SK-MEL-5 (cell line): ENCODE measurements around the gene ZC3HAV1. TPM values are rescaled to one million over a fixed set of nuclear protein-coding genes. Genes with fewer than 3 reads are reported as not detected.

ENCODE experiments used
- DNase-seq: peaks from one replicate; pipeline ENCODE4 v3.0.0-alpha.2; 2016; ENCODE audit warnings: low read depth, low spot score
- in situ Hi-C: cut with HindIII; loops from 2 replicates; pipeline ENCODE4 v1.10.0; 2016; ENCODE audit warnings: low sequenced_read_pairs, high pct_unique_total_duplicates, low pct_unique_long_range_greater_than_20kb
- total RNA-seq: library from RNA; depleted of rRNA; stranded (reverse); fragments of >200 nt; shearing (Covaris generic); gene quantifications from 2 replicates; pipeline ENCODE4 v1.2.3, GENCODE V29; 2014; rRNA removed

The ZC3HAV1 gene
- total RNA-seq, 1 experiment from 2014 or later: 40.8 TPM

- in situ Hi-C loops: no loop called here
Measured at GRCh38 chr7:139011373-139011772, 98.1 kb downstream of the ZC3HAV1 start.

GRCh38 chr7:139004321-139005090, 105.0 kb downstream of the ZC3HAV1 start:
- DNase-seq: no peak
- in situ Hi-C loops: no loop called here

More at GRCh38 chr7:139011373-139011772, 98.1 kb downstream of the ZC3HAV1 start:
- no peak for DNase-seq

- no peak for DNase-seq
- in situ Hi-C loops: no loop called here
Measured at GRCh38 chr7:138999414-138999813, 110.1 kb downstream of the ZC3HAV1 start.

Other genes starting within 250 kb of the ZC3HAV1 start
- 2.7 and 3.0 TPM in 2 replicates for gene KIAA1549, start 128.3 kb downstream of the ZC3HAV1 start, total RNA-seq
- gene ZC3HAV1L, start 73.7 kb downstream of the ZC3HAV1 start, total RNA-seq: 16.2 and 16.7 TPM in 2 replicates
- gene UBN2, start 121.5 kb upstream of the ZC3HAV1 start, total RNA-seq: 4.5 and 5.4 TPM in 2 replicates
- 17.8 and 21.0 TPM in 2 replicates for gene FMC1, start 231.6 kb upstream of the ZC3HAV1 start, total RNA-seq